ENCODE results near the gene CFAP73.
"Not testable (repeated sequence)": the region's sequence is repeated elsewhere in the genome, so short reads cannot be mapped to it uniquely, and the experiment has no call there.

The CFAP73 gene

GRCh38 chr12:113186033-113186365 is 36.5 kb downstream of the CFAP73 start:
- in situ Hi-C loops (cut with MboI; ENCODE audit: low sequenced_read_pairs): no loop called here

- in situ Hi-C loops (cut with MboI; ENCODE audit: low sequenced_read_pairs): no loop called here
Measured at GRCh38 chr12:113186666-113187325, 37.3 kb downstream of the CFAP73 start.

GRCh38 chr12:113189361-113189760 is 39.8 kb downstream of the CFAP73 start:
- in situ Hi-C loops (cut with MboI; ENCODE audit: low sequenced_read_pairs): no loop called here

DNA sequence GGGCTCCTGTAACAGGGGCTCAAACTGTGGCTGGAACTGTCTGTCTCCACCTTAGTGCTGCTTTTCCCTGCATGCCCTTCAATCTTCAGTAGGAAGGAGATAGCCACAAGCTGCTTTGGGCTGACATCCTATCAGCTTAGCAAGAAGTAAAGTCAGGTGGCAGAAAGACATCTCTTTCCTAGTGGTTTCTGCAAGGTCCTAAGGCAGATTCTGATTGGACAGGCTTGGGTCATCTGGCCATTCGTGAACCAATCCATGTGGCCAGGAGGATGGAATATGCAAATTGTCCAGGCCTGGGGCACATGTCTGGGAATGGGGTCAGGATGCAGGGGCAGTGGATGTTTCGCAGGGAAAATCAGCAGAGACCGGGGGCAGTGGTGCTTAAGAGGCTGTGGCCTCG is 41.2 kb downstream of the CFAP73 start:
- in situ Hi-C loops (cut with MboI; ENCODE audit: low sequenced_read_pairs): no loop called here

GRCh38 chr12:113191227-113191626 is 41.7 kb downstream of the CFAP73 start:
- in situ Hi-C loops (cut with MboI; ENCODE audit: low sequenced_read_pairs): no loop called here

DNA sequence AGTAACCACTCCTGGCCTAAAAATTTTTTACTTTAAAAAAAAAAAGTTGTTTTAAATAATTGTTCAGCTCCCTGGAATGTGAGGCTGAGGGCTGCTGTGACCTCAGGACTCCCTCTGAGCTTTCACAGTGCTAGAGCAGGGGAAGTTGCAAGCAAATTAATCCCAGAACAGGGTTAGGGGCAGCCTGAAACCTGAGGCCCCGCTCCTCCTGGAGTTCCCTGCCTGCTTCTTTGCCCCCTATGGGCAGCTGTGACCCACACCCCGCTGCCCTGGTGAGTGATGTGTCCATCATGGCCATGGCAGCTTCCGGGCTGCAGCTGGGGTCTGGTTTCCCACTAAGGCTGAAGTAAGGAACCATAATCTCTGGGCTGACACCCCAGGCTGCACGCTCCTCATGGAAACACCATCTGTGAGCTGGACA is 45.5 kb downstream of the CFAP73 start:
- in situ Hi-C loops (cut with MboI; ENCODE audit: low sequenced_read_pairs): no loop called here

DNA sequence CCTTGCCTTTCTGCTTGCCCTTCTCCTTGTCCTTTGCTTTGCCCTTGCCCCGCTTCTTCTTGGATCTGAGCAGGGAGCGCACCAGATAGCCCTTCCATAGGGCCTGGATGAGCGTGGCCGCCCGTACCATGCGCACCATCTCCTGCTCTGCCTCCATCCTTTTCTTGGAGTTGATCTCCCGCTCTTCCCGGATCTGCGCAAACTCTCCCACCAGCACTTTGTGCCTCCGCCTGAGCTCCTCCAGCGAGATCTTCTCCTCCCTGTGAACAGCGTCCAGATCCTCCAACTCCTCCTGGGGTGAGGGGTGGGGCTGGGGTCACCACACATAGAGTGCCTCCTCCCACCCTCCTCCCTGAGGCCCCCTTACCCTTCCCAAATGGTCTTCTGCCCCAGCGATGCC is 46.1 kb downstream of the CFAP73 start:
- in situ Hi-C loops (cut with MboI; ENCODE audit: low sequenced_read_pairs): no loop called here

- in situ Hi-C loops (cut with MboI; ENCODE audit: low sequenced_read_pairs): no loop called here
Measured at GRCh38 chr12:113196582-113196981, 47.1 kb downstream of the CFAP73 start.

DNA sequence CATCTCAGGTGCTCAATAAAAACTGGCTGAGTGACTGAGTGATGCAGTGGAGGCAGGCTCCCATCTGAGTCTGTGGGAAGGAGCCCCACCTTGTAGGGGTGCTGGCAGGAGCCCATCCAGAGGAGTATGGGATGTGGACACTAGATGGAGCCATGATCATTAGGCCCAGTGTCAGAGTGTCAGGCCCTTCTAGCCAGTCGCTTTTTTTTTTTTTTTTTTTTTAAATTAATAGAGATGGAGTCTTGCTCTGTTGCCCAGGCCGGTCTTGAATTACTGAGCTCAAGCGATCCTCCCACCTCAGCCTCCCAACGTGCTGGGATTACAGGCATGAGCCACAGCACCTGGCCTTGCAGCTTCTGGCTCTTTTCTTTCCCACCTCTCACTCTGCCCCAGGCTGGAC is 47.5 kb downstream of the CFAP73 start:
- in situ Hi-C loops (cut with MboI; ENCODE audit: low sequenced_read_pairs): no loop called here

- in situ Hi-C loops (cut with MboI; ENCODE audit: low sequenced_read_pairs): no loop called here
Measured at GRCh38 chr12:113197518-113198077, 48.1 kb downstream of the CFAP73 start.

DNA sequence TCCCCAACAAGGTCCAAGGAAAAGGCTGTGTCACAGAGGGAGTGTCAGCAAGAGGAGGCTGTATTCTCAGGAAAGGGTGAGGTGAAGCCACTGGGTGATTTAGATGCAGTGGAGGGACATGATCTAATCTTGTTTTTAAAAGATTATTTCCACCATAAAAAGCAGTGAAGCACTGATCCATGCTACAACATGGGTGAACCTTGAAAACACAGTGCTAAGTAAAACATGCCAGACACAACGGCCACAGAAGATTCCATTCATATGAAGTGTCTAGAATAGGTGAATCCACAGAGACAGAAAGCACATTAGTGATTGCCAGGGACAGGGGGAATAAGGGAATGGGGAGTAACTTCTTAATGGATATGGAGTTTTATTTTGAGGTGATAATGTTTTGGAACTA is 48.8 kb downstream of the CFAP73 start:
- in situ Hi-C loops (cut with MboI; ENCODE audit: low sequenced_read_pairs): no loop called here

GRCh38 chr12:113200021-113200797 is 50.7 kb downstream of the CFAP73 start:
- in situ Hi-C loops (cut with MboI; ENCODE audit: low sequenced_read_pairs): no loop called here

GRCh38 chr12:113201187-113202177 is 52.0 kb downstream of the CFAP73 start:
- in situ Hi-C loops (cut with MboI; ENCODE audit: low sequenced_read_pairs): no loop called here

DNA sequence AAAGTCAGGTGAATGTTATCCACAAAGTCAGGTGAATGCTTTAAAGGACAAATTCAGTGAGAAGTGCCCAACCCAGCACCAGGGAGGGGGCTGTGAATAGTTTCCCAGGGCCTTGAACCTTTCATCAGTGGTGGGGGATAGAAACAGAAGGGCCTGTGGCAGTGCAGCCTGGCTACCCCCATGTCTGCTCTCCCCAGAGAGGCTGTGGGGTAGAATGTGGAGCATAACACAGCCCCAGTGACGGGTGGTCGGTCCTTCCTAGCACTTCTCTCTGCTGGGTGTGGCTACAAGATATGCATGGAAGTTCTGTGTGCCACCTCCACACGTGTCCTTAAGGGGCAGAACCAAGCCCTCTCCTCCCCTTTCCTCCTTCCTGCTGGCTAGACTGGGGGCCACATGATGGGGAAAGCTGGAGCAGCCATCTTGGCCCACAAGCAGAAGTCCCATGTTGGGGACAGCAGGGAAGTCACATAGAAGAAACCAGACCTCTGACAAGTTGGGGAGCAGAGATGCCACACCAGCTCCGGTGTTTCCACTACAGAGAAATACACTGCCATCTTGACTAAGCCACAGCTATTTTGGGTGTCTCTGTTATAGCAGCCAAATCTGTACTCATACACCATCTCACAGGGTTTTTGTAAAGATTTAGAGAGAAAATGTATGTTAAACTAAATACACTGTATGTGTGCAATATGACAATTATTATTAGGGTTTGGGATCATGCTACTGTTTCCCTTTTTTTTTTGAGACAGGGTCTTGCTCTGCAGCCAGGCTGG is 53.0 kb downstream of the CFAP73 start:
- in situ Hi-C loops (cut with MboI; ENCODE audit: low sequenced_read_pairs): no loop called here

GRCh38 chr12:113203852-113204760 is 54.6 kb downstream of the CFAP73 start:
- in situ Hi-C loops (cut with MboI; ENCODE audit: low sequenced_read_pairs): no loop called here

DNA sequence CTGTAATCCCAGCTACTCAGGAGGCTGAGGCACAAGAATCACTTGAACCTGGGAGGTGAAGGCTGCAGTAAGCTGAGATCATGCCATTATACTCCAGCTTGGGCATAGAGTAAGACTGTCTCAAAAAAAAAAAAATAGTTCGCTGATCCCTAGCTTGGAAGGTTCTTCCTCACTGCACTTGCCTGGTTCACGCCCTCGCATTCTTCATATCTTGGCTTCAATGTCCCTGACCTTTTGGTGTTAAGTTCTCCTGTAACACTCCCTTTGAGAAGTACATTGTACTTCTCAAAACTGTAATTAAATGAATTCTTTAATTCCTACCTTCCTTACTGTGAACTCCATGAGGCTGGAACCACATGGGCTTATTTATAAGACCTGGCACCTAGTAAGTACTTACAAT is 55.3 kb downstream of the CFAP73 start:
- in situ Hi-C loops (cut with MboI; ENCODE audit: low sequenced_read_pairs): no loop called here

- in situ Hi-C loops (cut with MboI; ENCODE audit: low sequenced_read_pairs): not testable (repeated sequence)
Measured at GRCh38 chr12:113206802-113207201, 57.3 kb downstream of the CFAP73 start.

GRCh38 chr12:113207613-113208040 is 58.1 kb downstream of the CFAP73 start:
- in situ Hi-C loops (cut with MboI; ENCODE audit: low sequenced_read_pairs): no loop called here

Data from hTERT RPE-1 (cell line).